Measurements from ENCODE around the gene PDE8B.

The PDE8B gene

GRCh38 chr5:77391240-77391765 lies 180.8 kb downstream of the PDE8B start:
- no peak for DNase-seq (ENCODE audit: low spot score)
- no peak for TF ChIP-seq CTCF (IDR thresholded peaks at IDR 0.05; ENCODE audit: extremely low read depth, insufficient read depth, missing control alignments)
- in situ Hi-C loops (cut with MboI; ENCODE audit: low pct_unique_long_range_greater_than_20kb, low sequenced_read_pairs, unreplicated experiment), result no loop called here

- in situ Hi-C loops (cut with MboI; ENCODE audit: low pct_unique_long_range_greater_than_20kb, low sequenced_read_pairs, unreplicated experiment), result no loop called here
- no peak for DNase-seq (ENCODE audit: low spot score)
- TF ChIP-seq CTCF (IDR thresholded peaks at IDR 0.05; ENCODE audit: extremely low read depth, insufficient read depth, missing control alignments), result no peak
Measured at GRCh38 chr5:77394064-77394715, 183.7 kb downstream of the PDE8B start.

GRCh38 chr5:77396017-77396416 lies 185.5 kb downstream of the PDE8B start:
- TF ChIP-seq CTCF (IDR thresholded peaks at IDR 0.05; ENCODE audit: extremely low read depth, insufficient read depth, missing control alignments), result no peak
- in situ Hi-C loops (cut with MboI; ENCODE audit: low pct_unique_long_range_greater_than_20kb, low sequenced_read_pairs, unreplicated experiment), result no loop called here
- peak; percentile 21 for DNase-seq (ENCODE audit: low spot score)

GRCh38 chr5:77397686-77398292 lies 187.3 kb downstream of the PDE8B start:
- TF ChIP-seq CTCF (IDR thresholded peaks at IDR 0.05; ENCODE audit: extremely low read depth, insufficient read depth, missing control alignments), result no peak
- in situ Hi-C loops (cut with MboI; ENCODE audit: low pct_unique_long_range_greater_than_20kb, low sequenced_read_pairs, unreplicated experiment), result no loop called here
- no peak for DNase-seq (ENCODE audit: low spot score)

- DNase-seq (ENCODE audit: low spot score), result no peak
- TF ChIP-seq CTCF (IDR thresholded peaks at IDR 0.05; ENCODE audit: extremely low read depth, insufficient read depth, missing control alignments), result no peak
- in situ Hi-C loops (cut with MboI; ENCODE audit: low pct_unique_long_range_greater_than_20kb, low sequenced_read_pairs, unreplicated experiment), result no loop called here
Measured at GRCh38 chr5:77398458-77398857, 188.0 kb downstream of the PDE8B start.

GRCh38 chr5:77398896-77399295 lies 188.4 kb downstream of the PDE8B start:
- in situ Hi-C loops (cut with MboI; ENCODE audit: low pct_unique_long_range_greater_than_20kb, low sequenced_read_pairs, unreplicated experiment), result no loop called here
- DNase-seq (ENCODE audit: low spot score), result no peak
- TF ChIP-seq CTCF (IDR thresholded peaks at IDR 0.05; ENCODE audit: extremely low read depth, insufficient read depth, missing control alignments), result no peak

Measured in GM13977 (cell line).